SJCRH30 (cell line): ENCODE measurements around the gene CFAP99. TPM values are rescaled to one million over a fixed set of nuclear protein-coding genes. Genes with fewer than 3 reads are reported as not detected.
"Not testable (repeated sequence)": the region's sequence is repeated elsewhere in the genome, so short reads cannot be mapped to it uniquely, and the experiment has no call there.

Source experiments
- DNase-seq, 2 experiments: peaks; one replicate each; pipeline ENCODE4 v3.0.0-alpha.2; 2015 to 2020
- H3K27ac ChIP-seq: fragments of 250-450 bp; sonication (Bioruptor Pico); 2 replicates; pipeline ENCODE4 v1.5.1; 2020; ENCODE audit warnings: mild to moderate bottlenecking, moderate library complexity
- H3K27me3 ChIP-seq: fragments of 250-450 bp; sonication (Bioruptor Pico); 2 replicates; pipeline ENCODE4 v1.5.1; 2020; ENCODE audit warnings: mild to moderate bottlenecking, moderate library complexity
- H3K36me3 ChIP-seq: fragments of 250-450 bp; sonication (Bioruptor Pico); 2 replicates; pipeline ENCODE4 v1.5.1; 2020; ENCODE audit warnings: mild to moderate bottlenecking, moderate library complexity
- H3K4me1 ChIP-seq: fragments of 250-450 bp; sonication (Bioruptor Pico); 2 replicates; pipeline ENCODE4 v1.5.1; 2020; ENCODE audit warnings: mild to moderate bottlenecking, moderate library complexity
- H3K4me3 ChIP-seq: fragments of 250-450 bp; sonication (Bioruptor Pico); 2 replicates; pipeline ENCODE4 v1.5.1; 2020; ENCODE audit warnings: mild to moderate bottlenecking, moderate library complexity
- H3K9me3 ChIP-seq: fragments of 250-450 bp; sonication (Bioruptor Pico); replicated peaks from 2 replicates; pipeline ENCODE4 v1.5.1; 2020; ENCODE audit warnings: mild to moderate bottlenecking, moderate library complexity
- total RNA-seq: library from RNA; depleted of rRNA; stranded (reverse); fragments of >200 nt; shearing (Covaris generic); gene quantifications from 2 replicates; pipeline ENCODE4 v1.2.3, GENCODE V29; 2014; rRNA removed

The CFAP99 gene
- not detected in 2 replicates for total RNA-seq

DNA sequence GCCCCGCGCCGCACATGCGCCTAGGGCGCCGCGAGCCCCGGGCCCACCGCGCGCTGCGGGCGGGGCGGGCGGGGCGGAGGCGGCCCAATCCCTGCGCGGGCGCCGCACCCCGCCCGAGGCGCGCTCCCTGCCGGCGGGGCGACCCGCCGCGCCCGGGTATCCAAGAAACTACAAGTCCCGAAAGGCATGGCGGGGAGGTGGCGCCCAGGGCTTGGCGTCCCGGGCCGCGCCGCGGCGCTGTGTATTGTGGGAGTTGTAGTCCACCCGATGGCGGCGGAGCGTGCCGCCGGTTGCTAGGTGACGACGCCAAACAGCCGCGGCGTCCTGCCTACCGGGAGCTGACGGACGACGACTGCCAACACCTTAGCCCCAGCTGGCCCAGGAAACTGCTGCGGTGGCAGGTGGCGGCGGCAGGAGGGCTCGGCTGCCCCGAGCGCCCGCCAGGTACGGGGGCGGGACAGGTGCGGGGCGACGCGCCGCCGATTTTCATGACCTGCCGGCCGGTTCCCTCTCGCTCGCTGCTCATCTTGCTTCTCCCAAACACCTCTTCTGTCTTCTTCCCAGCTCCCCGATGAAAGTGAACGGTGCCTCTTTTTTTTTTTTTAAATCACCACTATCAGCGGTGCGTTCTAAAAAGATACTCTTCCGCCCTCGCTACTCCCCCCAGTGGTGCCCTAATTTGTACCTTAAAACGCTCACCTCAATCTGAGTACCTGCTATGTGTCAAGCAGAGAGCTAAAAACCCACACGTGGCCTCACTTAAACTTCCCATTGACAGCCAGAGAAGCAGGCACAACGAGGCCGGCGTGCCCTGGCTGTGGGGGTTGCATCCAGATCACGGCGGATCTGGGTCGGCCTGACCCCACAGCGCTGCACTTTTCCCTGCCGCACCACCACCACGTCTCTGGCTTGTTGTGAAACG is at the start of gene CFAP99:
TSS of gene CFAP99 (plus strand) at position 306 of the 922 bp plus-strand sequence.
- H3K36me3 ChIP-seq: no peaks in the 10 kb centered on the region
- peak within 1 kb of the TSS; percentile 52 for H3K4me3 ChIP-seq
- no peaks in the 10 kb centered on the region for H3K9me3 ChIP-seq
- H3K27me3 ChIP-seq: peaks cover 4% of the 10 kb centered on the region; the same call in 1 of the 2 replicates
- H3K4me1 ChIP-seq: no peaks in the 10 kb centered on the region; the same call in 1 of the 2 replicates
- DNase-seq: peak; percentile 94 to 95
- no peak within 1 kb of the TSS for H3K27ac ChIP-seq

- H3K27me3 ChIP-seq: no peaks in the 10 kb centered on the region
- no peak overlapping the region for H3K4me3 ChIP-seq
- H3K9me3 ChIP-seq: no peaks in the 10 kb centered on the region
- no peak overlapping the region for H3K27ac ChIP-seq
- peaks cover 12% of the 10 kb centered on the region for H3K4me1 ChIP-seq
- no peak for DNase-seq
- H3K36me3 ChIP-seq: no peaks in the 10 kb centered on the region
These were observed 48.0 kb upstream of the CFAP99 start for GRCh38 chr4:2370597-2371320.

GRCh38 chr4:2371765-2372487 is 46.8 kb upstream of the CFAP99 start:
- no peak for DNase-seq
- H3K27ac ChIP-seq: no peak overlapping the region
- H3K4me1 ChIP-seq: peaks cover 3% of the 10 kb centered on the region; the same call in 1 of the 2 replicates
- H3K9me3 ChIP-seq: no peaks in the 10 kb centered on the region
- H3K27me3 ChIP-seq: no peaks in the 10 kb centered on the region
- no peak overlapping the region for H3K4me3 ChIP-seq
- no peaks in the 10 kb centered on the region for H3K36me3 ChIP-seq

DNA sequence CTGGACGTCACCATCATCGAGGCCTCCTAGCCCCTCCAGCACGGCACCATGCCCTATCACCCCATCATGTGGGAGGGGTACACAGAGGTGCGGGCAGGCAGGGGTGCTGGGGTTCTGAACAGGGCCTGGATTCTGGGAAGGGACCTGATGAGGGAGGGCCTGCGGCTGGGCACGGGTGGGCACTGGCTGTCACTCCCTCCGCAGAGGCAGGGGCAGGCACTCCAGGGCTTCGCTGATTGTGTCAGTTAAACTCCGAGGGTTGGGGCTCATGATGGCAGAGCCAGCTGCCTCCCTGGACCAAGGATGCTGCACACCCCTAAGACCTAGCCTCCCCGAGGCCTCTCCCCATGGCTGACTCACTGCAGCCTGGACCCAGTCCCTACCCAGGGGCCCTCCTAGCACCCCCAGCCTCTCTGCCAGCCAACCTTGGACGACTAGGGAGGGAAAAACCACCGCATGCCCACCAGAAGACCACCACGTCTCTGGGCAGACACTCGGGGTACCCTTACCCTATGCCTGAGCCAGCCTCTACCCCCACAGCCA is 46.2 kb upstream of the CFAP99 start:
- H3K36me3 ChIP-seq: no peaks in the 10 kb centered on the region
- no peak overlapping the region for H3K4me3 ChIP-seq
- DNase-seq: no peak
- no peak overlapping the region for H3K27ac ChIP-seq
- no peaks in the 10 kb centered on the region for H3K9me3 ChIP-seq
- H3K4me1 ChIP-seq: no peaks in the 10 kb centered on the region
- H3K27me3 ChIP-seq: no peaks in the 10 kb centered on the region

DNA sequence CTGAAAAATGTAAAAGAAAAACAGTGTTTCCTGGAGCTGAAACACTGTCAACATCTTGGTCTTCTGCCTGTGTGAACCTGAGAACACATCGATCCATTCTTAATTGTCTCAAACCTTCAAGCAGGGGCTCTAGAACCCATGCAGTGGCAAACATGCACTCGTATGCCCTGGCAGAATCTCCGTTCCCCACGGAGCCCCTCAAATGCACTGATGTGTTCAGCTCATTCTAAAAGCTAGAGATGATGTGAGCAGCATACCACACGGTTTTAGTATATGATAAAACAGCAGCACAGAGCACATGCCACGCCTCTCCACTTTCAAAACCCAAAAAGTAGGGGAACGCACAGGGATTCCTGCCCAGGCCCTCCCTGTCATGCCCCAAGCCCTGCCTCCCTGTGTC is 45.2 kb upstream of the CFAP99 start:
- Histone ChIP-seq H3K4me1 (no peaks in the 10 kb centered on the region), H3K4me3 (no peak overlapping the region), H3K9me3 (no peaks in the 10 kb centered on the region), H3K27ac (no peak overlapping the region), H3K27me3 (no peaks in the 10 kb centered on the region), H3K36me3 (no peaks in the 10 kb centered on the region)
- DNase-seq: no peak

DNA sequence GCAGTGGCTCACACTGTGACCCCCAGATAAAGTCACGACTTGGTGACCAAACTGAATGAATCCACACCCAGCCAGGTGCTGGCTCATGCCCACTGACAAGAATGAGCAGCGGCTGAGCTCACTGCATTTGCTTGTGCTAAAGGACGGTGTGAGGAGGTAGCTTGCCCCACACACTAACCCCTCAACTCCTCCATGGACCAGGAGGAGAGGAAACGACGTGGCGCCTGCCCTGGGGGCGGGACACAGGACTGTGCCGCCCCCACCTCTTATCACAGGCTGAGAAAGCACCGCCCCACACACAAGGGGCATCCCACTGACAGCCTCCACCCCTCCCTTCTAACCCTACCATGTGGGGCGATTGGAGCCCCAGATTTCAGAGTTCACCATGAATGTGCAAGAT is 43.3 kb upstream of the CFAP99 start:
- Histone ChIP-seq H3K36me3 (no peaks in the 10 kb centered on the region), H3K27me3 (no peaks in the 10 kb centered on the region), H3K9me3 (no peaks in the 10 kb centered on the region), H3K4me3 (no peak overlapping the region), H3K27ac (no peak overlapping the region), H3K4me1 (no peaks in the 10 kb centered on the region)
- DNase-seq: no peak

- Histone ChIP-seq H3K9me3 (no peaks in the 10 kb centered on the region), H3K4me1 (no peaks in the 10 kb centered on the region), H3K27me3 (no peaks in the 10 kb centered on the region), H3K36me3 (no peaks in the 10 kb centered on the region), H3K4me3 (no peak overlapping the region), H3K27ac (no peak overlapping the region)
- DNase-seq: no peak
These were observed 41.5 kb upstream of the CFAP99 start for GRCh38 chr4:2377241-2377640.

- Histone ChIP-seq H3K4me1 (no peaks in the 10 kb centered on the region), H3K4me3 (no peak overlapping the region), H3K36me3 (no peaks in the 10 kb centered on the region), H3K9me3 (no peaks in the 10 kb centered on the region), H3K27ac (no peak overlapping the region), H3K27me3 (no peaks in the 10 kb centered on the region)
- no peak for DNase-seq
These were observed 40.4 kb upstream of the CFAP99 start for GRCh38 chr4:2378401-2378800.

GRCh38 chr4:2378898-2379297 is 39.9 kb upstream of the CFAP99 start:
- Histone ChIP-seq H3K27ac (no peak overlapping the region), H3K27me3 (no peaks in the 10 kb centered on the region), H3K36me3 (no peaks in the 10 kb centered on the region), H3K4me3 (no peak overlapping the region), H3K4me1 (no peaks in the 10 kb centered on the region), H3K9me3 (no peaks in the 10 kb centered on the region)
- DNase-seq: no peak

DNA sequence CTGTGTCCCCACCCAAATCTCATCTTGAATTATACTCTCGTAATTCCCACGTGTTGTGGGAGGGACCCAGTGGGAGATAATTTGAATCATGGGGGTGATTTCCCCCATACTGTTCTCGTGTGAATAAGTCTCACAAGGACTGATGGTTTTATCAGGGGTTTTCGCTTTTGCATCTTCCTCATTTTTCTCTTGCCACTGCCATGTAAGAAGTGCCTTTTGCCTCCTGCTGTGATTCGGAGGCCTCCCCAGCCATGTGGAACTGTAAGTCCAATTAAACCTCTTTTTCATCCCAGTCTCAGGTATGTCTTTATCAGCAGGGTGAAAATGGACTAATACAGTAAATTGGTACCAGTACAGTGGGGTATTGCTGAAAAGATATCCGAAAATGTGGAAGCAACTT is 38.2 kb upstream of the CFAP99 start:
- H3K9me3 ChIP-seq, DNase-seq, H3K27ac ChIP-seq, H3K4me3 ChIP-seq, H3K36me3 ChIP-seq, H3K4me1 ChIP-seq, H3K27me3 ChIP-seq: not testable (repeated sequence)

DNA sequence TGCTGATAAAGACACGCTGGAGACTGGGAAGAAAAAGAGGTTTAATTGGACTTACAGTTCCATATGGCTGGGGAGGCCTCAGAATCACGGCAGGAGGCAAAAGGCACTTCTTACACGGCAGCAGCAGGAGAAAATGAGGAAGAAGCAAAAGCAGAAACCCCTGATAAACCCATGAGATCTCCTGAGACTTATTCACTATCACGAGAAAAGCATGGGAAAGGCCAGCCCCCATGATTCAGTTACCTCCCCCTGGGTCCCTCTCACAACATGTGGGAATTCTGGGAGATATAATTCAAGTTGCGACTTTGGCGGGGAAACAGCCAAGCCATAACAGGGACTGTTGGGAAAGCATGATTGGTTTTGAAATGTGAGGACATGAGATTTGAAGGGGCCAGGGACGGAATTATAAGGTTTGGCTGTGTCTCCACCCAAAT is 36.0 kb upstream of the CFAP99 start:
- not testable (repeated sequence) for H3K27ac ChIP-seq, H3K9me3 ChIP-seq, H3K36me3 ChIP-seq, H3K4me1 ChIP-seq, H3K4me3 ChIP-seq, DNase-seq
- H3K27me3 ChIP-seq: peaks cover 16% of the 10 kb centered on the region

- not testable (repeated sequence) for H3K36me3 ChIP-seq, H3K9me3 ChIP-seq, H3K4me3 ChIP-seq, DNase-seq, H3K27ac ChIP-seq, H3K4me1 ChIP-seq
- H3K27me3 ChIP-seq: peaks cover 20% of the 10 kb centered on the region
These were observed 35.5 kb upstream of the CFAP99 start for GRCh38 chr4:2383220-2383631.

GRCh38 chr4:2383760-2384159 is 35.0 kb upstream of the CFAP99 start:
- no peak overlapping the region for H3K27ac ChIP-seq
- H3K4me3 ChIP-seq: no peak overlapping the region
- H3K27me3 ChIP-seq: peaks cover 22% of the 10 kb centered on the region
- H3K4me1 ChIP-seq: no peaks in the 10 kb centered on the region
- no peaks in the 10 kb centered on the region for H3K9me3 ChIP-seq
- no peaks in the 10 kb centered on the region for H3K36me3 ChIP-seq
- no peak for DNase-seq

DNA sequence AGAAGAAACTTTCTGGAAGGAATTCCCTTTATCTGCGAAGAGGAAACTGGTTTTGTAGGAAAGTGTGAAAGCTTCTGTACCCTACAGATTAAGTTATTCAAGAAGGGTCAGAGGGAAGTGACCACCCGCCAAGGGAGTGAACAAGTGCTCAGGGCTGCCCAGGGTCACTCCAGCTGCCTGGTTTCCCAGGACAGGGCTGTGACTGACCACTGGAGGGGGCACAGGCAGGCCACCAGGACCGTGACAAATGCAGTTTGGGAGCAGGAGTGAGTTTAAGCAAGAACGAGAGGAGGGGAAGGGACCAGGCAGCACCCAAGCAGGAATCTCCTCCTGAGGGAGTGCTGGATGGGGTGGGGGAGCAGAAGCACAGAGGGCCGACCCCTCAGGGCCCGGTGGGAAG is 34.5 kb upstream of the CFAP99 start:
- Histone ChIP-seq H3K36me3 (no peaks in the 10 kb centered on the region), H3K9me3 (no peaks in the 10 kb centered on the region), H3K4me3 (no peak overlapping the region), H3K27ac (no peak overlapping the region), H3K27me3 (peaks cover 22% of the 10 kb centered on the region), H3K4me1 (no peaks in the 10 kb centered on the region)
- DNase-seq: no peak
